Activated CD4-positive, alpha-beta T cell treated with anti-CD3 and anti-CD28 coated beads, Interleukin-2, amount 50 U/mL, for 24 hours (primary cell): ENCODE data around the gene RECQL.
"Not testable (repeated sequence)": the region's sequence is repeated elsewhere in the genome, so short reads cannot be mapped to it uniquely, and the experiment has no call there.

Experiments used
- DNase-seq, 2 donors: peaks; one replicate each; pipeline ENCODE4 v3.0.0-alpha.2; 2020; ENCODE audit warnings: low read depth in 1 of 2, low spot score in 1 of 2

RECQL gene

GRCh38 chr12:21502872-21503271 is 1.4 kb upstream of the RECQL start:
- DNase-seq: no peak

GRCh38 chr12:21502164-21502496 is 695 bp upstream of the RECQL start:
- DNase-seq: peak; percentile 11 to 17

- DNase-seq: no peak
Measured at GRCh38 chr12:21500786-21501257, 613 bp downstream of the RECQL start.

- no peak for DNase-seq
Measured at GRCh38 chr12:21499765-21500164, 1.7 kb downstream of the RECQL start.

DNA sequence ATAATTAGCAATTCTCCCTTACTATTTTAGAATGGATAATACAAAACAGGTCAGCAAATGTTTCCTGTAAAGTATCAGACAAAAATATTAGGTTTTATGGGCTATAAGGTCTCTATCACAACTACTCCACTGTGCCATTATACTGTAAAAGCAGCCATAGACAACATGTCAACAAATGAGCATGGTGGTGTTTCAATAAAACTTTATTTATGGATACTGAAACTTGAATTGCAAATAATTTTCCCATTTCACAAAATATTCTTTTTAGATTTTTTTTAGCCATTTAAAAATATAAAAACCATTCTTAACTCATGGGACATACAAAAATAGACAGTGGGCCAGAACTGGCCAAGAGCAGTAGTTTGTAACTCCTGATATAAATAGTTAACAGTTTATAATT is 15.4 kb downstream of the RECQL start:
- no peak for DNase-seq

- DNase-seq: no peak
Measured at GRCh38 chr12:21483531-21483930, 17.9 kb downstream of the RECQL start.

- no peak for DNase-seq
Measured at GRCh38 chr12:21478756-21479455, 22.5 kb downstream of the RECQL start.

GRCh38 chr12:21476949-21477348 is 24.5 kb downstream of the RECQL start:
- DNase-seq: no peak

- DNase-seq: no peak
Measured at GRCh38 chr12:21475552-21475951, 25.9 kb downstream of the RECQL start.

DNA sequence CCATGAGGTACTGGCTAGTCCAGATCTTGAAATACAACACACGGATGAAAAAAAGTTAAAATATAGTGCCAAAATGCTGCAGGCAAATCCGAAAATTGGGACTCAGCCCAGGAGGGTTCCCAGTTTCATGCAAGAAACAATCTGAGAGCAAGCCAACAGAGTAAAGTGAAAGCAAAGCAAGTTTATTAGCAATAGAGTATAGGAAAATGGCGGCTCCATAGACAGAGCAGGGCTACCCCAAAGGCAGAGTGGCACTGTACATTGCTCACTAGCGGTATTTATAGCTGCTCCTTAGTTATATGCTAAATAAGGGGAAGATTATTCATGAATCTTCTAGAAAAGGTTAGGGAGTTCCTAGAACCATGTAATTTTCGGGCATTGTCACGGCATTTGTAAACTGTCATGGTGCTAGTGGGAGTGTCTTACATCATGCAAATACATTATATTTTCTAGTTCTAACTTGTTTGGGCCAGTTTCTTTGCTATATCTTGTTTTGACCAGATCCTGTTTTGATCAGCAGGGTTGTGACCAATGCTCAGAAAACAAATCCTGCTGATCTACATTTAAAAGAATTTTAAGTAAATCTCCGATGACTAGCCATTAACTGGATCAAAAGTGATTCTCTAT is 29.1 kb downstream of the RECQL start:
- no peak for DNase-seq

GRCh38 chr12:21471294-21471693 is 30.1 kb downstream of the RECQL start:
- DNase-seq: no peak

DNA sequence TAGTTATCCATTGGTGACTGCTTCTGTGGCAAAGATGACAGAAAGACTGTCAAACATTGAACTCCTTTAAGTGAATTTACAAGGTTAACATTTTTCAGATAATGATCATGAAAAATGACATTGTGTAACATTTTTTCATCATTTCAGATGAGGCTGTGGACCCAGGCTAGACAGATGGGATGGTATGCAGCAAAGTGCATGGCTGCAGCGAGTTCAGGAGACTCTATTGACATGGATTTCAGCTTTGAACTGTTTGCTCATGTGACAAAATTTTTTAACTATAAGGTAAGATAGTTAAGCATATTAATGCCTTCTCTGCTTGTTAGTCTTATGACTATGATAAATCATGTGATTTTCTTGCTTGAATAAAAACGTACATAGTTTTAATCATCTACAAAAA is 34.1 kb downstream of the RECQL start:
- not testable (repeated sequence) for DNase-seq

DNA sequence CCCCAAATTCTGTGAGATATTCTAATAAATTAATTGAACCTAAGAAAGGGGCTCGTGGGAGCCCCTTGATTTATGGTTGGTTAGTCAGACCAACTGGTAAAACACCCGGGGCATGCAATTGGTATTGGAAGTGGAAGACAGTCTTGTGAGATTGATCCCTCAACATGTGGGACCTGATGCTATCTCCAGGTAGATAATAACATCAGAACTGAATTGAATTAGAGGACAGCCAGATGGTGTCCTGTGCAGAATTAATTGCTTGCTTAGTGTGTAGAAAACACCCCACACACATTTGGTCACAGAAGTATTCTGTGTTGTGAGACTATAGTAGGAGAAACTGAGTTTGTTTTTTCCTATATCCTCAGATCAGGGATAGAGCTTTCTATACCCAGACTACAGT is 42.0 kb downstream of the RECQL start:
- DNase-seq: no peak

- DNase-seq: peak in 1 of 2 donors; percentile 52
Measured at GRCh38 chr12:21456291-21456780, 45.1 kb downstream of the RECQL start.

DNA sequence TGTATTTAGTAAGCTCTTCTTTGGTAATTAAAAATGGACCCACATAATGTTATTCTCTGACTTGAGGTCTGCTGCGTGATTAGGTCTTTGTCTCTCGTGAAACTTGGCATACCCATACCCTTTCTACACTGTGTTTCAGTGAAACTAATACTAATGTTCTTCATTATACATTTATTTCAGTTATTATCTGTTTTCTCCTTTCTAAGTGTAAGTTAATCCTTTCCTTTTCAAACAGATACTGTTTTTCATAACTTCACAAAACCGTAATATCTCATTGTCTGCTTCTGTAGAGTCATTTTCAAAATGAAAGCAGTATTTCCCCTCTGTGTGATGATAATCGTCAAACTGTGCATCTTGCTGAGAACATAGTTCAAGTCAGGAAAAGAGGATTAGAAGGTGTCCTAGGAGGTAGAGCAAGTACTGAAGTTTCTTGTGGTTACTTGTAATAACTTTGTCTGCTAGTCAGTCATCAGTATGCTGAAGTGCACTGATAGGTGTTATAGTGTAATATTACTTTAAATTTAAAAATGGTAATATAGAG is 48.1 kb downstream of the RECQL start:
- DNase-seq: no peak

DNA sequence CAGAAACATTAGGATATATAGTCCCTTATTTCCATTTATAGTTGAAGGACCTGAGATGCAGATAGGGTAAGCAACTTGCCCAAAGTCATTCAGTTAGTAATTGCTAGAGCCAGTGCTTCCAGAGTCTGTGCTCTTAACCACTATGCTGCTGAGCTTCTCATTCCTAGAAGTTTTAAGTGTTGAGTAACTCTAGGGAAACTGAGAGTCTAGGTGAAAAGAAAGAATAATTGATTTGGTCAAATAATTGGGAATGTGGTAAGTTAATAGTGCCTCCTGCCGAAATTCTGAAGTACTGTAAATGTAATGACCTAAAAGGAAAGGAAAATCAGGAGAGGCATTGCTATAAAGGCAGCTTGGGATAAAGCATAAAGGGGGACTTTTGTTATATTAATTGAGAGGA is 49.9 kb downstream of the RECQL start:
- DNase-seq: no peak

DNA sequence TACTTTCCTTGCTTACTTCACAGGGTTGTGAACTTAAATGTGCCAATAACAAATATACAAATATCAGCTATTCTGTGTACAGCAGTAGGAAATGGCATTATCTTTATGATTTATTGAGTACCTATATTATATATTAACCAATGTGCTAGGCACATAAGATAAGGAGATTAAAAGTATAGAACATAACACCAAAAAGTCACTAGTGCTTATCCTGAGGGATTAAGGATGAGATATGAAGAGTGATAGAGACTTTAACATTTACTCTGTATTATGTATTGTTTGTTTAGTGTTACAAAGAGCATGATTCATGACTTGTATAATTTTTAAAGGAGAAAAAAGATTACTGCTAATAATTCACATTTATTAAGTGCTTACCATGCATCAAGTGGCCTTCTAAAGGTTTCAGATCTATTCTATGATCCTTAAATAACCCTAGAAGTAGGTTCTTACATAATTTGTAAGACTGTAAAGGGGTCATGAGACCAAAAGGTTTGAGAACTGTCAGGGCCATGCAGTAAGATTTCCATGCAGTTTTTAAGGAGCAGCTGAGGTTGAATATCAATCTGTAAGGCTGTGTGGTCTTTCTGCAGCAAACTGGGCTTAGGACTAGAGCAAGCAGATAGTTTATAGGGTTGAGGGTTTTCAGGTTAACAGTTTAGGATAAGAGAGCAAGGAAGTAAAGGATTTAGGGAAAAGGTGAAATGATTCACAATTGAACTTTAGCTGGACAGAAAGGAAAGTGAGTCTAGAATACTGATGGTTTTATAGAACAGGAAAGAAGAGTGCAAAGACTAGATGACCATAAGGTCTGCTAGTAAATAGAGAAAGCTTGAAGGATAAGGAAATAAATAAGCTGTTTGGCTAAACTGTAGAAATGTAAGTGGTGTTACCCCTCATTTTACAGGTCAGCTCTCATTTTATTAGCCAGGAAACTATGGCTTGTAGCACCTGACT is 57.0 kb downstream of the RECQL start:
- no peak for DNase-seq

GRCh38 chr12:21439347-21439746 is 62.1 kb downstream of the RECQL start:
- no peak for DNase-seq

DNA sequence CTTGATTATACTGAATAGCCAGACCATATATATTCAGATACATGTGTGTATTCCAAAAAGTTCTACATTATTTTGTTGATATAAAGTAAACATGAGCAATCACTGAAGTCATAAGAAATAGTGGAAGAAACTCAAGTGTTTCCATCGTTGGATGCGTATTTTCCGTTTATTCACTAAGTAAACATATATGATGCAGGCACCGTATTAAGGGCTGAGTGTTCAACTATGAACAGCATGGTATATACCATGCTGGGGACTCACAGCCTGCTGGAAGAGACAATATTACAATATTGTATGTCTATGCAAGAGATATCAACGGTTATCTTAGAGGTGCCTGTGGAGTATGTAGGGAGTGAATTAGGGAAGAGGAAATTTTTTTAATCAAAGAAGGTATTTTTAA is 62.8 kb downstream of the RECQL start:
- no peak for DNase-seq

GRCh38 chr12:21434699-21435098 is 66.7 kb downstream of the RECQL start:
- DNase-seq: no peak

DNA sequence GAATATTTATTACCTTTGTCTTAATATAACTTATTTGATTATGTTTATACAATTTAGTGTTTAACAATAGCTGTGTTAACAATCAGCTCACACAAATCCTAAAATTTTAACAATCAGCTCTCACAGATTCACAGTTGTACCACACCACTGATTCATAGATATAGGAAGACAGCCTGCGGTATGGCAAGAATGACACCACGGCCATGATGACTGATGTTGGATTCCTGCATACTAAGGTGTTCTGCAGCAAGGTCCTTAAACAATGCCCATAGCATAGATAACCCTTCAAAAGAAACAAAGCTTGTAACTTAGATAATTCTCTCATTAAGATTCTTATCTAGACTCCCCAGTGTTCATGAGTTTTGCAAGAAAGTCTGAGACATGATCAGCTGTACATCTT is 67.9 kb downstream of the RECQL start:
- DNase-seq: no peak
